ENCODE measurements around the gene SURF4. TPM values are rescaled to one million over a fixed set of nuclear protein-coding genes. Genes with fewer than 3 reads are reported as not detected.

Gene SURF4
- total and polyA plus RNA-seq, 10 donors, result 21.9 to 115 (median 90.0) TPM

DNA sequence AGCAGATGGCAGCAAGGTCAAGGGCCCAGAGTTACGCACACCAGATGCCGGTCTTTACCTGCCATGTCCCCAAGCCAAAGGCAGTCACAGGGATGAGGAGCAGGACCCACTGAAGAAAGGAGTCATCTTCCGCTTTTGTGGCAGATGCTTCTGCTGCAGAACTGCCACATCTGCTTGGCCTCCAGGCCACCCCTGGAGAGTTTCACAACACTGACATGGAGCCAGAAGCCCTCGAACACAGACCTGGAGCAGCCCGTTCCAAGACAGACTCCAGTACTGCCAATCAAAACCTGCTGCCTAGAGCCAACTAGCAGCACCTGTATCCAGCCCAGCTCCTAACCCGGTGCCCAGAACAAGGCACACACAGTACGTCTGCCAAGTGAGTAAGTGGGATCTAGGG, 21.1 kb downstream of the SURF4 start:
- H3K36me3 ChIP-seq, result peaks cover 8 to 72% (median 46%) of the 10 kb centered on the region in 6 donors
- intact Hi-C loops (cut with DNase I; ENCODE audit: low total_unique reads), result no loop called here

DNA sequence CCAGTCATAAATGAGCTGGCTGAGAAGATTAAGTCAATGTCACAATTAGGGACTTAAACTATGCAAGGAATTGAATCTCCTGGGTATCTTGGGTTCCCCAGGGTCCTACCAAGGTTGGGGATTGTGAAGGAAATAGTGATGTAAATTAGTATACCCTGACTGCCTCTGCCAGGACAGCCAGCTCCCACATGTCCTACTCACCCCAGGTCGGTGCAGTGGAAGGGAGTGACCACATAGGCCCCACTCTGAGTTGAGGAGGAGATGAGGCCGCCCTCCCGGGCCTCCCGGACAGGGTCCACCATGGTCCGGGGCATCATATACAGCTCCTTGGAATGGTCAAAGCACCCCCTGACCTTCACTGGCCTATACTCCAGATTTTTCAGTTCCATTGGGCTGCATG, 22.3 kb downstream of the SURF4 start:
- DNase-seq, result no peak
- TF ChIP-seq POLR2A (IDR thresholded peaks at IDR 0.05) (no peak), POLR2AphosphoS5 (IDR thresholded peaks at IDR 0.05) (peak; percentile 18 to 57 (median 20))
- TF ChIP-seq, protein P1, sequence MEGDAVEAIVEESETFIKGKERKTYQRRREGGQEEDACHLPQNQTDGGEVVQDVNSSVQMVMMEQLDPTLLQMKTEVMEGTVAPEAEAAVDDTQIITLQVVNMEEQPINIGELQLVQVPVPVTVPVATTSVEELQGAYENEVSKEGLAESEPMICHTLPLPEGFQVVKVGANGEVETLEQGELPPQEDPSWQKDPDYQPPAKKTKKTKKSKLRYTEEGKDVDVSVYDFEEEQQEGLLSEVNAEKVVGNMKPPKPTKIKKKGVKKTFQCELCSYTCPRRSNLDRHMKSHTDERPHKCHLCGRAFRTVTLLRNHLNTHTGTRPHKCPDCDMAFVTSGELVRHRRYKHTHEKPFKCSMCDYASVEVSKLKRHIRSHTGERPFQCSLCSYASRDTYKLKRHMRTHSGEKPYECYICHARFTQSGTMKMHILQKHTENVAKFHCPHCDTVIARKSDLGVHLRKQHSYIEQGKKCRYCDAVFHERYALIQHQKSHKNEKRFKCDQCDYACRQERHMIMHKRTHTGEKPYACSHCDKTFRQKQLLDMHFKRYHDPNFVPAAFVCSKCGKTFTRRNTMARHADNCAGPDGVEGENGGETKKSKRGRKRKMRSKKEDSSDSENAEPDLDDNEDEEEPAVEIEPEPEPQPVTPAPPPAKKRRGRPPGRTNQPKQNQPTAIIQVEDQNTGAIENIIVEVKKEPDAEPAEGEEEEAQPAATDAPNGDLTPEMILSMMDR (IDR thresholded peaks at IDR 0.05 in 8 of 11, conservative IDR thresholded peaks at IDR 0.05 in 3 of 11), result no peak
- peaks cover 30 to 90% (median 58%) of the 10 kb centered on the region in 6 donors for H3K4me1 ChIP-seq
- no peaks in the 10 kb centered on the region for H3K9me3 ChIP-seq
- H3K27me3 ChIP-seq (replicated peaks in 1 of 7), result no peaks in the 10 kb centered on the region
- 78 to 96% (median 87%) methylated on average over 5 of the region's 5 CpGs for WGBS, 5 donors
- peaks cover 8 to 69% (median 50%) of the 10 kb centered on the region in 6 donors for H3K36me3 ChIP-seq
- intact Hi-C loops (cut with DNase I; ENCODE audit: low total_unique reads), result no loop called here
- H3K4me3 ChIP-seq, result no peak overlapping the region
- H3K27ac ChIP-seq, result no peak overlapping the region

More for the DNA sequence above, 21.1 kb downstream of the SURF4 start:
- no peak for DNase-seq
- Histone ChIP-seq H3K27me3 (replicated peaks in 1 of 7) (no peaks in the 10 kb centered on the region), H3K4me1 (peaks cover 21 to 90% (median 53%) of the 10 kb centered on the region in 6 donors), H3K4me3 (peak overlapping the region in 1 of 8 donors; percentile 94), H3K9me3 (no peaks in the 10 kb centered on the region), H3K27ac (no peak overlapping the region)
- TF ChIP-seq POLR2AphosphoS5 (IDR thresholded peaks at IDR 0.05), result peak in 1 of 3 donors; percentile 26
- TF ChIP-seq, protein P1 (IDR thresholded peaks at IDR 0.05 in 8 of 11, conservative IDR thresholded peaks at IDR 0.05 in 3 of 11), result no peak
- WGBS, 5 donors, result 78 to 93% (median 88%) methylated on average over 5 to 7 of the region's 7 CpGs

DNA sequence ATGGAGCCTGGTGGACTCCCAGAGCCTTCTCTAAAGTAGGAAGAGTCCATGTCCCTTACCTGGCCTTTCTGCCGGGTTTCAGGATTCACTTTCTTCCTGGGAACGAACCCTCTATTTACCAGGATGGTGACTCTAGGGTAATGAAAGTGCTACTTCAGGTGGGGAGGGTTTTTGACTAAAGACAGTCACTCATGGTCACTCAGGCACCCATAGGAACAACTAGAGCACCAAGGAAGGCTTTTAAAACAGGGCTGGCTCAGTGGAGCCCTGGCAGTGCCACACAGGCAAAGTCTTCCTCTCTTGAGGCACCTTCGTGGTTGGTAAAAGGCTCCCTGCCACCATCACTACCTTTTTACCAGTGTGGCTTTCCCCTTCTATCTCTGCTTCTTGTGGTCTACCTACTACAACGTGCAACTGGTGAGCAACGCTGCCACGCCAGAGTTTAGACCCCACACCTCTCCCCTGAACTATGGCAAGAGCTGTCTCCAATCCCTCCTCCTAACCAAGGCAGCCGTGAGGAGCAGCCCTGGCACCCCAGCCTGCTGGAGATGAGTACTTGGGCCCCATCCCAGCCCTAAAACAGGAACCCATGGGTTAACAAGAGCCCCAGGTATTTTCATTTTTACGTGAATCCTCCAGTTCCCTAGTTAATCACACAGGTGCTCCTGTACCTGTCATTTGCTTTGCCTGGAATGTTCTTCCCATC, 23.1 kb downstream of the SURF4 start:
- WGBS, 5 donors, result 68 to 83% (median 77%) methylated on average over 8 of the region's 8 CpGs
- Histone ChIP-seq H3K4me3 (no peak overlapping the region), H3K4me1 (peaks cover 30 to 86% (median 52%) of the 10 kb centered on the region in 6 donors), H3K9me3 (no peaks in the 10 kb centered on the region), H3K27me3 (replicated peaks in 1 of 7) (no peaks in the 10 kb centered on the region), H3K36me3 (peaks cover 8 to 62% (median 50%) of the 10 kb centered on the region in 6 donors), H3K27ac (no peak overlapping the region)
- TF ChIP-seq POLR2A (IDR thresholded peaks at IDR 0.05), result no peak
- TF ChIP-seq POLR2AphosphoS5 (IDR thresholded peaks at IDR 0.05), result peak in 2 of 3 donors; percentile 1 to 38
- TF ChIP-seq, protein P1 (IDR thresholded peaks at IDR 0.05 in 8 of 11, conservative IDR thresholded peaks at IDR 0.05 in 3 of 11), result no peak
- intact Hi-C loops (cut with DNase I; ENCODE audit: low total_unique reads), result no loop called here
- DNase-seq, result no peak

DNA sequence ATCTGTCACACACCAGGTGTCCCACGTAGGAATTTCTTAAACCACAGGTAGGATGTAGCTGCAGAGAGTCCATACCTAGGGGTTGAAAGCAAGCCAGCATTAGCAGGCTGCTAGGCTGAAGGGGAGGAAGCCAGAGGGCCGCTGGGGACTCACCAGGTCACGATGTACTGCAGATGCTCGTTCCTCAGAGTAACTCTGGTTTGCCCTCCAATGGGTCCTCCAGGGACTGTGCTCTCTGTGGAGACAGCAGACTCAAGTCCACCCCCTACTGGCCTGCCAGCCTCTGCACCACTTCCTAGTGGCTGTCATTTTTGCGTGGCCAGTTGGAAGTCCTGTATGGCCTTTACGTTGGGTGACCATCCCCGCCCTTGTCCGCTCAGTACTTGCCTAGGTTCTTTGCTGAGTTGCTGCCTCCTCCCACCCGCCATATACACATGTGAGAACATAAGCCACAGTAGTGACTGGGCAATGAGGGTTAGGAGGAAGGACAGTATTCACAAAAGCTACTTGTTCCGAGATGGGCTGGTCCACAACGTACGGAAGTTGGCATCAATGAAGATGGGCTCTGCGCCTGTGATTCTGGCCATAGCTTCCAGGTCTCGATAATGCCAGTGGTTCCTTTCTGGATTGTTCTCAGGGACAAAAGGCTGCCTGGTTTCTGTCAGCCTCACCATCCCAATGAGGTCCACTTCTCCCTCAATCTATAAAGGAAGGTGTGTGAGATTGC, 23.8 kb downstream of the SURF4 start:
- H3K4me3 ChIP-seq, result no peak overlapping the region
- intact Hi-C loops (cut with DNase I; ENCODE audit: low total_unique reads), result no loop called here
- H3K27ac ChIP-seq, result peak overlapping the region in 1 of 8 donors; percentile 6
- WGBS, 5 donors, result 76 to 83% (median 79%) methylated on average over 14 of the region's 14 CpGs
- peaks cover 8 to 60% (median 50%) of the 10 kb centered on the region in 6 donors for H3K36me3 ChIP-seq
- no peak for DNase-seq
- TF ChIP-seq POLR2A (IDR thresholded peaks at IDR 0.05) (no peak), POLR2AphosphoS5 (IDR thresholded peaks at IDR 0.05) (peak in 2 of 3 donors; percentile 32 to 55)
- TF ChIP-seq, protein P1 (IDR thresholded peaks at IDR 0.05 in 8 of 11, conservative IDR thresholded peaks at IDR 0.05 in 3 of 11), result peak in 9 of 11 experiments; percentile 20 to 59 (median 41)
- peaks cover 26 to 83% (median 48%) of the 10 kb centered on the region in 6 donors for H3K4me1 ChIP-seq
- H3K27me3 ChIP-seq (replicated peaks in 1 of 7), result no peaks in the 10 kb centered on the region
- H3K9me3 ChIP-seq, result no peaks in the 10 kb centered on the region
